ENCODE results near the gene ACADVL. TPM values are rescaled to one million over a fixed set of nuclear protein-coding genes. Genes with fewer than 3 reads are reported as not detected.

The ACADVL gene
- total RNA-seq, 1 donor from 2014 or later: 219 TPM

DNA sequence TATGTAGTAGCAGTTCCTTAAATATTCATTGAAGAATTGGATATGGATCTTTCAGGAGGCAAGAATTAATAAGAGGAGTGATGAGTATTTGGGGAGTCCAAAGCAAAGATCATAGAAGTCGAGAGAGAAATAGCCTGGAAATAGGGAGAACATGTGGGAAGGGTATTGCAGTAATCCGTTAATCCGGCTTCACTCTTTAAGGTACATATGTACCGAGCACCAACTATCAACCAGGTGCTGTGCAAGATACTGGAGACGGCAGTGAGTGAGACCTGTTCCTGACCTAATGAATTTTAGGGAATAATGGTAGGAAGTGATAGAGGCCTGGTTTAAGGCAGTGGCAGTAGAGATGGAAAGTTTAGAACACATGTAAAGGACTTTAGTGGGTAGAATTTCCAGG lies 33.3 kb downstream of the ACADVL start:
- DNase-seq (ENCODE audit: low read depth): no peak
- Histone ChIP-seq H3K27me3 (ENCODE audit: control insufficient read depth, insufficient read depth, low read length) (no peaks in the 10 kb centered on the region), H3K4me3 (ENCODE audit: low read depth, low read length) (peak overlapping the region; percentile 81), H3K36me3 (ENCODE audit: control insufficient read depth, insufficient read depth, low read length) (peaks cover 3% of the 10 kb centered on the region)
- no peak for TF ChIP-seq CTCF (IDR thresholded peaks at IDR 0.05; ENCODE audit: insufficient read depth, low read length, poor library complexity, severe bottlenecking)

DNA sequence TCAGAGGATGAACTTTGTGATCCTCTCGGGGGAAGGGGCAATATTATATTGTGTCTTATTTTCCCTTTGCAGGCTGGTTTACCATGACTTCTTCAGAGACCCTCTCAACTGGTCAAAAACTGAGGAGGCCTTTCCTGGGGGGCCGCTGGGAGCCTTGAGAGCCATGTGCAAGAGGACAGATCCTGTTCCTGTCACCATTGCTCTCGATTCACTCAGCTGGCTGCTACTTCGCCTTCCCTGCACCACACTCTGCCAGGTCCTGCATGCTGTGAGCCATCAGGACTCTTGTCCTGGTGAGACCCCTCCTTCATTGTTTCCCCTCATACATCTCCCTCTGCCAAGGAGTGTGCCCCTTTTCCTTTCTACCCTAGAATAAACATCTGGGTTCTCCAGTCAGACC lies 34.8 kb downstream of the ACADVL start:
- H3K4me3 ChIP-seq (ENCODE audit: low read depth, low read length): no peak overlapping the region
- no peaks in the 10 kb centered on the region for H3K27me3 ChIP-seq (ENCODE audit: control insufficient read depth, insufficient read depth, low read length)
- TF ChIP-seq CTCF (IDR thresholded peaks at IDR 0.05; ENCODE audit: insufficient read depth, low read length, poor library complexity, severe bottlenecking): no peak
- no peak for DNase-seq (ENCODE audit: low read depth)
- H3K36me3 ChIP-seq (ENCODE audit: control insufficient read depth, insufficient read depth, low read length): peaks cover 3% of the 10 kb centered on the region

GRCh38 chr17:7256766-7257456 lies 37.2 kb downstream of the ACADVL start:
- no peak for DNase-seq (ENCODE audit: low read depth)
- Histone ChIP-seq H3K27me3 (ENCODE audit: control insufficient read depth, insufficient read depth, low read length) (peaks cover 4% of the 10 kb centered on the region), H3K36me3 (ENCODE audit: control insufficient read depth, insufficient read depth, low read length) (peaks cover 3% of the 10 kb centered on the region), H3K4me3 (ENCODE audit: low read depth, low read length) (no peak overlapping the region)
- TF ChIP-seq CTCF (IDR thresholded peaks at IDR 0.05; ENCODE audit: insufficient read depth, low read length, poor library complexity, severe bottlenecking): no peak

DNA sequence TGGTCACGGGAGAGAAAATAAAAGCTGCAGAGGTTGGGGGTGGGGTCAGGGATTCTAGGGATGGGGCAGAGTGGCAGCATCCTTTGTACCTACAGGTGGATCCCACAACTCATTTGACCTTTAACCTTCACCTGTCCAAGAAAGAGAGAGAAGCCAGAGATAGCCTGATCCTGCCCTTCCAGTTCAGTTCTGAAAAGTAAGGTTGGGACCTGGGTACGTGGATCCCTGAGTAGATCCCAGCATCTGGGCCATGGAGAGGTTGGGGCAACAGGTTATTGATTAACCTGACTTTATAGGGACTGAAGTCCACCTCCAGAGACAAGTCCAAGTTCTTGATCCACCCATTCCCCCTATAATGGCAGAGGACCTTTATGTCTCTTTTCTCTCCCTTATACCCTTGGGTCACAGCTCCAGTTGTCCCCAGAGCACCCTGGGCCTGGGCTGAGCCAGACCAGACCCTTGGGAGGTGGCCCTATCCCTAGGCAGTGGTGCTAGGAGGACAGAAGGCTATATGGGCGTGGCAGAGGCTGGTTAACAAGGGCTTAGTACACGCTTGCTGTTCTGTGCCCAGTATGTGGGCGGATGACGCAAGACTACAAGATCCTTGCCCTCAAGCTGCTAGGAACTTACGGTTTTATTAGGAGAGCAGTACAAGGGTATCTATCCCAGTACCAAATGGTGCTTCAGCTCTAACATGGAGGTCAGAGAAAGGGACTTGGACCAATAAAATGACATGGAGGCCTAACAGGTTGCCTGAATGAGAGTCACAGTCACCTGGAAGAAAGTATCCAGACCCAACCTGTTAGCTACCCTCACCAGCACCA lies 39.2 kb downstream of the ACADVL start:
- Histone ChIP-seq H3K4me3 (ENCODE audit: low read depth, low read length) (no peak overlapping the region), H3K36me3 (ENCODE audit: control insufficient read depth, insufficient read depth, low read length) (peaks cover 3% of the 10 kb centered on the region)
- DNase-seq (ENCODE audit: low read depth): no peak

DNA sequence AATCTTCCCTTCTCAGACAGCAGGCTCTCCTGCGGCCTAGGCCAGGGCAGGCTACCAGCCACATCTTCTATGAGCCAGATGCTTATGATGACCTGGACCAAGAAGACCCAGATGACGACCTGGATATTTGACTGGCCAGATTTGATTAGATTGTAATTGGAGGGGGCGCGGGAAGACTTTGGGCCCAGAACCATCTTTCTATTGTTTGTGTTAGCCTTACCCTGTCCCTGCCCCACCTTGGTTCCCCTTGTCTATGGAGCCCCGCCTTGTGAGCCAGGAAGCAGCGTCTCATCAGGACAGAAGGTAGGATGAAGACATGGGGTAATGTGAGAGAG lies 39.8 kb downstream of the ACADVL start:
- Histone ChIP-seq H3K27me3 (ENCODE audit: control insufficient read depth, insufficient read depth, low read length) (peaks cover 11% of the 10 kb centered on the region), H3K36me3 (ENCODE audit: control insufficient read depth, insufficient read depth, low read length) (peaks cover under 1% of the 10 kb centered on the region), H3K4me3 (ENCODE audit: low read depth, low read length) (no peak overlapping the region)
- no peak for DNase-seq (ENCODE audit: low read depth)
- no peak for TF ChIP-seq CTCF (IDR thresholded peaks at IDR 0.05; ENCODE audit: insufficient read depth, low read length, poor library complexity, severe bottlenecking)

More for the DNA sequence above, 39.2 kb downstream of the ACADVL start:
- H3K27me3 ChIP-seq (ENCODE audit: control insufficient read depth, insufficient read depth, low read length): peaks cover 11% of the 10 kb centered on the region
- TF ChIP-seq CTCF (IDR thresholded peaks at IDR 0.05; ENCODE audit: insufficient read depth, low read length, poor library complexity, severe bottlenecking): no peak
